ENCODE measurements around the gene PPP1R9B.

PPP1R9B gene

DNA sequence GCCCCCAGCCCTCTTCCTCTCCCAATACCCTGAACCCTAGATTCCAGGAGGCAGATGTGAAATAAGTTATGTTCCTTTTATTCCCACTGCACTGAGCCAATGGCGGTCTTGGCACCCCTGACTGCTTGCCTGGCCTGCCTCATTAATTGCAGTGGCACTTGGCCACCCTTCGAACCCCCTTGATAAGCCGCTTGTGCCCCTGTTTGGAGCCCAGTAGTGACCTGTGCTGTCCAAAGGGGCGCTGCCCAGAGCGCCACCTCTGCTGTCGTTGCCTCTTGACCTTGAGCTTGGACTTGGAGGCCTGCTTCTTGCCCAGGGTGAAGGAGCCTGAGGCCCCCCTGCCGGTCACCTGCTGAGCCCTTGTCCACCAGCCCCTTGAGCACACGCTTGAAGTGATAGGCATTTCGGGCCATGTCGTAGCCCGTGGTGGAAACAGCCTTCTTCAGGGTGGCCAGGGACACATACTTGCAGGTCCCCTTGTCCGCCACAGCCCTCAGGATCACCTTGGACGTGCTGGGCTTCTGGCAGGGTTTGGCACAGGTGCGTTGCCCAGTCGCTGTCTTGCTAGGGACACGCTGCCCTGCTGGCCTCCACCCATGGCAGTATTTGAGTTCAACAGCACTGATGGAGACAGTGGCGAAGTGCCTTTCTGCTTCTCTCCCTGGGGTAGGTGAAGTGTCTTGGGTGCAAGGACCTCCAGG, 21.0 kb upstream of the PPP1R9B start:
- Histone ChIP-seq H3K4me3 (no peak overlapping the region), H3K27ac (no peak overlapping the region)

DNA sequence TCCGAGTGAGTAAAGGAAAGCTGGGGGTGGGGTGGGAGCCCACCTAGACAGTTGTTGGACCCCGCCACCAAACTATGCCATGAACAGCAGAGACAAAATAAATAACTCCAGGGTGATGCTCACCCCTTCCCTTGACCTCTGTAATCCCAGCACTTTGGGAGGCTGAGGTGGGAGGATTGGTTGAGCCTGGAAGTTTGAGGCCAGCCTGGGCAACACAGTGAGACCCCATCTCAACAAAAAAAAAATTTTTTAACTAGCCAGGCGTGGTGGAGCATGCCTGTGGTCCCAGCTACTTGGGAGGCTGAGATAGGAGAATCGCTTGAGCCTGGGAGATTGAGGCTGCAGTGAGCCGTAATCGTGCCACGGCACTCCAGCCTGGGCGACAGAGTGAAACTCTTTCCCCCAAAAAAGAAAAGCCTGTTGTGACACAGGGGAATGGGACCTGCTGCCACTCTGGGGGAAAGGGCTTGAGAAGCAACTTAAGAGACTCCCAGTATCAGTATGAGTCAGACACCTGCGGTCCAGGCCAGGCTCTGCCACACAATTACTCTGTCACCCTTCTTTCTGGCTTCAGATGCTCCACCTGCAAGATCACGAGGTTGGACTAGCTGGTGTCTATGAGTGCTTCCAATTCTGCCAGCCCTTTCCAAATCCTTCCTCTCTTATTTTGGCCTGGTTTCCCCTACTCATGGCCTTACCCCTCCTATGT, 20.3 kb upstream of the PPP1R9B start:
- Histone ChIP-seq H3K9me3 (replicated peaks in 1 of 11) (no peaks in the 10 kb centered on the region), H3K4me1 (peaks cover 6 to 41% (median 26%) of the 10 kb centered on the region in 10 experiments; a peak in 19 of 20 replicates), H3K4me3 (no peak overlapping the region), H4K20me1 (no peaks in the 10 kb centered on the region), H3K4me2 (no peak overlapping the region), H3K9ac (peak overlapping the region in 1 of 11 experiments; percentile 18; a peak in 1 of 22 replicates), H3K27me3 (no peaks in the 10 kb centered on the region), H3K27ac (no peak overlapping the region), H3K36me3 (no peaks in the 10 kb centered on the region)
- TF ChIP-seq Cebpa-rat (IDR thresholded peaks at IDR 0.05): no peak

More for the DNA sequence above, 21.0 kb upstream of the PPP1R9B start:
- no peaks in the 10 kb centered on the region for H4K20me1 ChIP-seq
- H3K36me3 ChIP-seq: no peaks in the 10 kb centered on the region
- H3K27me3 ChIP-seq: no peaks in the 10 kb centered on the region
- peak overlapping the region in 3 of 11 experiments; percentile 23 to 33 (median 32); a peak in 2 of 22 replicates for H3K4me2 ChIP-seq
- no peak for TF ChIP-seq Cebpa-rat (IDR thresholded peaks at IDR 0.05)
- H3K9ac ChIP-seq: no peak overlapping the region
- no peaks in the 10 kb centered on the region for H3K9me3 ChIP-seq (replicated peaks in 1 of 11)
- peaks cover 6 to 41% (median 26%) of the 10 kb centered on the region in 10 experiments; a peak in 19 of 20 replicates for H3K4me1 ChIP-seq

DNA sequence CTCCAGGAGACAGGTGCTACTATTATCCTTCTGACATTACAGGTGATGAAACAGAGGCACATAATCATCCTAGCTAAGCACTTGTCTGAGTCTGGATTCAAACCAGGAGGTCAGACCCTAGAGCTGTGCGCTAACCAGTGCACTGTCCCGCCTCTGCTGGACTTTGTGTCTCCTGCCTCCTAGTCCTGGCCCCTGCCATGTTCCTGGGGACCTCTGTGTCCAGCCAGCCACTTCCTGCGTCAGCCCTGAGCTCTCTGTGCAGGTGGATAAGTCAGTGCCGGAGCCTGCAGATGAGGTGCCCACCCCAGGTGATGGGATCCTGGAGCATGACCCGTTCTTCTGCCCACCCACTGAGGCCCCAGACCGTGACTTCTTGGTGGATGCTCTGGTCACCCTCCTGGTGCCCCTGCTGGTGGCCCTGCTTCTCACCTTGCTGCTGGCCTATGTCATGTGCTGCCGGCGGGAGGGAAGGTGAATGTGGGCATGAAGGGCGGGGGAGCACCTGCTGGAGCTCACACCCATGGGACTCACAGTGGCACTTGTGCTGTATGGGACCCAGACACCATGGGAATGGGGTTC, 19.5 kb upstream of the PPP1R9B start:
- no peak for TF ChIP-seq Cebpa-rat (IDR thresholded peaks at IDR 0.05)
- H3K4me3 ChIP-seq: no peak overlapping the region
- H3K9ac ChIP-seq: no peak overlapping the region
- no peaks in the 10 kb centered on the region for H3K36me3 ChIP-seq
- no peak overlapping the region for H3K27ac ChIP-seq
- H3K27me3 ChIP-seq: no peaks in the 10 kb centered on the region
- H4K20me1 ChIP-seq: no peaks in the 10 kb centered on the region
- H3K4me2 ChIP-seq: no peak overlapping the region
- H3K4me1 ChIP-seq: peaks cover 6 to 41% (median 26%) of the 10 kb centered on the region in 10 experiments; a peak in 19 of 20 replicates
- H3K9me3 ChIP-seq (replicated peaks in 1 of 11): no peaks in the 10 kb centered on the region

DNA sequence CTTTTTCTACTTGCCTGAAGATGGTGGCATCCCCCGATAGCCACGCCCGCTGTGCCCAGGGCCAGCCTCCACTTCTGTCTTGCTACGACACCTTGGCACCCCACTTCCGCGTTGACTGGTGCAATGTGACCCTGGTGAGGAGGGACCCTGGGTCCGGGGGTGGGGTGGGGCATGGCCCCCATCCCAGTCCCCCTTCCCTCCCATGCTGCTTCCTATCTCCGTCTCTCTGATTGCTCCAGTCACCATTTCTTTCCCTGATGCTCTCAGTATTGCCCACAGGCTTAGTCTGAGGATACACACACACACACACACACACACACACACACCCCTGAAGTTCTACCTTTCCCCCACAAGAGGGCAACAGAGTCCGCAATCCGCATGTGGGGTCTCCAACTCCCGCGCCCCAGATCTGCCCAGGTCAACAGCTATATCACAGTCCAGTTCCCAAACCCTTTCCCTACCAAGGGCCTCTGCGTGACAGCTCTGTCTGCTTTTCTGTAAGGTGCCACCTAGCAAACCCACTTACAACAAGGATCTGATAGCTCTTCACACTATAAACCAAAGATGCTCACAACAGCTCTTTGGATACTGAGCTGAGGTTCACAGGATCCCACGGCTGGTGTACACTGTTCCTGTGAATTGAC, 18.8 kb upstream of the PPP1R9B start:
- H3K27ac ChIP-seq: peak overlapping the region in 1 of 11 experiments; percentile 20; a peak in 2 of 22 replicates
- H3K36me3 ChIP-seq: no peaks in the 10 kb centered on the region
- H3K9me3 ChIP-seq (replicated peaks in 1 of 11): no peaks in the 10 kb centered on the region
- peaks cover 12 to 45% (median 31%) of the 10 kb centered on the region in 10 experiments for H3K4me1 ChIP-seq
- H3K27me3 ChIP-seq: no peaks in the 10 kb centered on the region
- H3K9ac ChIP-seq: peak overlapping the region in 3 of 11 experiments; percentile 2 to 35 (median 6); a peak in 3 of 22 replicates
- H4K20me1 ChIP-seq: no peaks in the 10 kb centered on the region
- peak overlapping the region; percentile 32 to 65 (median 51) for H3K4me2 ChIP-seq
- TF ChIP-seq Cebpa-rat (IDR thresholded peaks at IDR 0.05): no peak
- H3K4me3 ChIP-seq: no peak overlapping the region

DNA sequence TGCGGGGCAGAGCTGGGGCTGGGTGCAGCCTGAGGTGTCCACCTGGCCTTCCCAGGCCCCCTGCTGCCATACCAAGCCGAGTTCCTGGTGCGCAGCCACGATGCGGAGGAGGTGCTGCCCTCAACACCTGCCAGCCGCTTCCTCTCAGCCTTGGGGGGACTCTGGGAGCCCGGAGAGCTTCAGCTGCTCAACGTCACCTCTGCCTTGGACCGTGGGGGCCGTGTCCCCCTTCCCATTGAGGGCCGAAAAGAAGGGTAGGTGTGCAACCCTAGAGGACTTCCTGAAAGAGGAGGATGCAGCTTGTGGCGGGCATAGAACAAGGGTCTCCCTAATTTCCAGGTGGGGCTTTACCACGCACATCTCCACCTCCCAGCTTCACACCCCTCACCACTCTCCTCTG, 17.8 kb upstream of the PPP1R9B start:
- peak overlapping the region in 2 of 11 experiments; percentile 6 to 35; a peak in 3 of 22 replicates for H3K9ac ChIP-seq
- peak overlapping the region in 4 of 11 experiments; percentile 43 to 65 (median 51); a peak in 6 of 22 replicates for H3K4me2 ChIP-seq
- H3K4me1 ChIP-seq: peaks cover 21 to 48% (median 35%) of the 10 kb centered on the region in 10 experiments

DNA sequence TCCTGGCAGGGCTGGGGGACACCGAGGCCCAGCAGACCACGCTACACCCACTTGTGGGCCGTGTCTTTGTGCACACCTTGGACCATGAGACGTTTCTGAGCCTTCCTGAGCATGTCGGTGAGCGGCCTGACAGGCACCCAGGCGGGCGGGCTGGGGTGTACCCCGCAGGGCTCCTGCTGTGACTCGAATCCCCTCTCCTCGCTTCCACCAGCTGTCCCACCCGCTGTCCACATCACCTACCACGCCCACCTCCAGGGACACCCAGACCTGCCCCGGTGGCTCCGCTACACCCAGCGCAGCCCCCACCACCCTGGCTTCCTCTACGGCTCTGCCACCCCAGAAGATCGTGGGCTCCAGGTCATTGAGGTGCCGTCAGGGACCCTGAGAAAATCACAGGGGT, 16.9 kb upstream of the PPP1R9B start:
- TF ChIP-seq Cebpa-rat (IDR thresholded peaks at IDR 0.05): no peak

More for the DNA sequence above, 17.8 kb upstream of the PPP1R9B start:
- Histone ChIP-seq H3K27ac (no peak overlapping the region; a peak in 1 of 22 replicates), H3K36me3 (no peaks in the 10 kb centered on the region), H4K20me1 (no peaks in the 10 kb centered on the region; a peak in 1 of 22 replicates), H3K4me3 (no peak overlapping the region), H3K9me3 (replicated peaks in 1 of 11) (no peaks in the 10 kb centered on the region), H3K27me3 (no peaks in the 10 kb centered on the region)
- no peak for TF ChIP-seq Cebpa-rat (IDR thresholded peaks at IDR 0.05)

DNA sequence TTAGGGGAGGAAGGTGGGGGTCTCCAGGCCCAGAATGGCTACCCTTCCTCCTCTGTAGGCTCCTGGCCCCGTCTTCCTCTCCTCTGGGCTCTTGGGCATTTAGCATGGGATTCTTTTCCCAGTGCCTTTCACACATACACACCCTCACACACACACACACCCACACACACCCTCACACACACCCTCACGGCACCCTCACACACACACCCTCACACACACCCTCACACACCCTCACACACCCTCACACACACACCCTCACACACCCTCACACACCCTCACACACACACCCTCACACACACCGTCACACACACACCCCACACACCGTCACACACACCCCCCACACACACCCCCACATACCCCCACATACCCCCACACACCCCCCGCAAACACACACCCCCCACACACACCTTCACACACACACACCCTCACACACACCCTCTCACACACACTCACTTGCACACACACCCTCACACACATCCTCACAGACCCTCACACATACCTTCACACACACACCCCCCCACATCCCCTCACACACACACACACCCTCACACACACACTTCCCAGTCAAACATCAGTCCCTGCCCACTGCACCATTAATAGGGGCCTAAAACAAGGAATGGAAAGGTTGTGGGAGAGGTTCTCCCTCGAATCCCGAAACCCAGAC, 16.2 kb upstream of the PPP1R9B start:
- H3K36me3 ChIP-seq: no peaks in the 10 kb centered on the region
- H3K27me3 ChIP-seq: no peaks in the 10 kb centered on the region
- H4K20me1 ChIP-seq: no peaks in the 10 kb centered on the region; a peak in 1 of 22 replicates
- peaks cover 28 to 40% (median 36%) of the 10 kb centered on the region in 10 experiments for H3K4me1 ChIP-seq
- no peak for TF ChIP-seq Cebpa-rat (IDR thresholded peaks at IDR 0.05)
- H3K4me3 ChIP-seq: no peak overlapping the region
- H3K9me3 ChIP-seq (replicated peaks in 1 of 11): no peaks in the 10 kb centered on the region
- peak overlapping the region in 6 of 11 experiments; percentile 4 to 45 (median 22); a peak in 2 of 22 replicates for H3K9ac ChIP-seq
- H3K4me2 ChIP-seq: peak overlapping the region in 2 of 11 experiments; percentile 4 to 12; a peak in 1 of 22 replicates
- no peak overlapping the region; a peak in 1 of 22 replicates for H3K27ac ChIP-seq

More for the DNA sequence above, 16.9 kb upstream of the PPP1R9B start:
- Histone ChIP-seq H3K27me3 (no peaks in the 10 kb centered on the region), H4K20me1 (no peaks in the 10 kb centered on the region; a peak in 1 of 22 replicates), H3K27ac (no peak overlapping the region; a peak in 1 of 22 replicates), H3K9me3 (replicated peaks in 1 of 11) (no peaks in the 10 kb centered on the region), H3K36me3 (no peaks in the 10 kb centered on the region), H3K4me3 (no peak overlapping the region), H3K4me1 (peaks cover 26 to 40% (median 31%) of the 10 kb centered on the region in 10 experiments), H3K9ac (peak overlapping the region in 3 of 11 experiments; percentile 10 to 38 (median 18); a peak in 2 of 22 replicates), H3K4me2 (no peak overlapping the region)

DNA sequence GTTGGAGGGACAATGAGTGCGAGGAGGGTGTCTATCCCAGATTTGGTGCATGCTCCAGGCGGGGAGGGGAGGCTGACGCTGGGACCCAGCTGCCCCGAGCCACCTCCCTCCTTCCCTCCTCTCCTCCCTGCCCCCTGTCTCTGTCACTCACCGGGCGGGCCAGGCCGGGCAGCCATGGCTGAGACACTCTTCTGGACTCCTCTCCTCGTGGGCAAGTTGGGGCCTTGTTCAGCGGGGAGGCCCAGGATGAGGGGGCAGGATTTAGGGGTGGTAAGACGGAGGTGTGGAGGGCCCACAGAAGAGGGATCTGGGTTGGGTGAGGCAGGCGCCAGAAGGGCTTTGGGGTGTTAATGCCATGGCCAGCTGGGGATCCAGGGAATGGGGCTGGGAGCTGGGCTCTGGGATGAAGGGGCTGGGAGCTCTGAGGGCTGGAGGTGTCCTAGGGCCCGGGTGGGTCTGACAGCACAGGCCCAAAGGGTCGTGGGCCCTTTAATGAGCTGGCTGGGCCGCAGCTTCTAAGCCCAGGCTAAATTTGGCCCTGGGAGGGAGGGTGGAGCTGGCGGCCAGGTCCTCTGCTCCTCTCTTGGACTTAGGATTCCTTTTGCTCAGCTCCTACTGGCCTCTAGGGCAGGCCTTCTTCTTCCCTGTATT, 15.5 kb upstream of the PPP1R9B start, which contains the start of gene SGCA:
TSS of gene SGCA (plus strand) at position 139 of the 651 bp plus-strand sequence. CDS start at position 175, 36 bp downstream.
- H3K9ac ChIP-seq: peak within 1 kb of the TSS in 4 of 11 experiments; percentile 4 to 45 (median 32); a peak in 2 of 22 replicates
- peaks cover 32 to 44% (median 40%) of the 10 kb centered on the region in 10 experiments for H3K4me1 ChIP-seq
- H3K4me3 ChIP-seq: no peak within 1 kb of the TSS
- no peaks in the 10 kb centered on the region for H3K9me3 ChIP-seq (replicated peaks in 1 of 11)
- no peaks in the 10 kb centered on the region for H3K36me3 ChIP-seq
- no peak for TF ChIP-seq Cebpa-rat (IDR thresholded peaks at IDR 0.05)
- H3K4me2 ChIP-seq: peak within 1 kb of the TSS in 3 of 11 experiments; percentile 4 to 76 (median 12); a peak in 2 of 22 replicates
- no peaks in the 10 kb centered on the region; a peak in 1 of 22 replicates for H4K20me1 ChIP-seq
- H3K27ac ChIP-seq: no peak within 1 kb of the TSS
- no peaks in the 10 kb centered on the region for H3K27me3 ChIP-seq
